Psoas muscle (tissue), 8 donors: ENCODE data around the gene TM7SF2. TPM values are rescaled to one million over a fixed set of nuclear protein-coding genes. Genes with fewer than 3 reads are reported as not detected.
"Not testable (repeated sequence)": the region's sequence is repeated elsewhere in the genome, so short reads cannot be mapped to it uniquely, and the experiment has no call there.

Experiments used
- ATAC-seq, 4 donors: fragments of 200-7000 bp; cut with Tn5 transposase; one replicate each; pipeline ENCODE4 v1.9.1; 2020; ENCODE audit warnings: moderate library complexity in 3 of 4, mild to moderate bottlenecking in 2 of 4
- DNase-seq, 2 donors: peaks; one replicate each; pipeline ENCODE4 v3.0.0-alpha.2; 2020
- H3K27ac ChIP-seq: fragments of 200-600 bp; one replicate; pipeline ENCODE4 v1.8.0; 2022
- H3K27me3 ChIP-seq, 3 donors: fragments of 200-600 bp in 1 of 3; one replicate each; pipeline versions ENCODE4 v1.6.1 to v1.8.0; 2013 to 2022; ENCODE audit warnings: low read length in 2 of 3, mild to moderate bottlenecking in 2 of 3, moderate library complexity in 1 of 3; ENCODE audit not compliant: insufficient read depth in 3 of 3
- H3K36me3 ChIP-seq, 2 donors: fragments of 200-600 bp in 1 of 2; one replicate each; pipeline versions ENCODE4 v1.6.1 to v1.8.0; 2013 to 2022; ENCODE audit warnings: low read depth in 1 of 2, mild to moderate bottlenecking in 1 of 2, moderate library complexity in 1 of 2; ENCODE audit not compliant: insufficient read depth in 1 of 2
- H3K4me1 ChIP-seq: fragments of 200-600 bp; one replicate; pipeline ENCODE4 v1.8.0; 2022
- H3K4me3 ChIP-seq: fragments of 200-600 bp; one replicate; pipeline ENCODE4 v1.8.0; 2022; ENCODE audit warnings: mild to moderate bottlenecking
- H3K9me3 ChIP-seq: fragments of 200-600 bp; one replicate; pipeline ENCODE4 v1.8.0; 2022
- CTCF ChIP-seq: fragments of 200-600 bp; IDR thresholded peaks from one replicate; pipeline ENCODE4 v1.8.0; 2022; ENCODE audit warnings: antibody characterized with exemption
- WGBS, 3 donors: extraction: QIAGEN DNeasy Blood & Tissue Kit; methylation state at CpG; one replicate each; pipeline versions ENCODE4 v1.1.6 to v1.1.7; 2013; 5-methylcytosine and 5-hydroxymethylcytosine counted together
- intact Hi-C, 2 donors: fragments of 100-400 bp; cut with DNase I; formaldehyde crosslinking; loops; one replicate each; pipeline versions ENCODE4 v1.11.0 to v1.14.2; 2022
- polyA plus RNA-seq, 3 donors: library from polyadenylated mRNA; stranded (reverse); fragments of 200-250 nt; gene quantifications; one replicate each; pipeline ENCODE4 v1.2.3, GENCODE V29; 2013
- total RNA-seq, 4 donors: library from RNA; stranded (reverse); fragmentation: NEBNext Ultra II Directional in 2 of 4; extraction: Animal tissue kit (Norgen Biotek cat#: 25700) in 2 of 4; gene quantifications; one replicate each; pipeline versions ENCODE4 v1.2.1 to v1.2.4, GENCODE V29; 2021 to 2023
- donor health status: healthy with polysubstance abuse.
- donor health status: DM: no; HTN: no; CAD: no; lungs with moderate emphysema.
- donor health status: Bipolar disorder and iron deficiency.
- donor health status: healthy.
- donor health status: DM: yes; HTN: yes; CAD: no.
- donor health status: DM: no; HTN: no; CAD: no.
- donor health status: DM: no; HTN: no; CAD: no.
- donor health status: DM: yes; HTN: yes; CAD: no.

Gene TM7SF2
- total and polyA plus RNA-seq, 7 donors = 3.2 to 13.5 (median 6.5) TPM

GRCh38 chr11:65117206-65118096, 5.8 kb downstream of the TM7SF2 start, which contains the start of gene ZNHIT2:
Gene ZNHIT2, minus strand, starts transcription at chr11:65117701. Its CDS starts 48 bp downstream, at chr11:65117653.
- Histone ChIP-seq H3K36me3 (peaks cover 10 to 47% of the 10 kb centered on the region in 2 donors), H3K27ac (peak within 1 kb of the TSS; percentile 81), H3K27me3 (no peaks in the 10 kb centered on the region), H3K9me3 (no peaks in the 10 kb centered on the region), H3K4me3 (peak within 1 kb of the TSS; percentile 79), H3K4me1 (peaks cover 28% of the 10 kb centered on the region)
- TF ChIP-seq CTCF = peak; percentile 93
- DNase-seq (peak; percentile 99 to 100), ATAC-seq (peak; percentile 86 to 88 (median 87))
- whole genome bisulfite sequencing, 3 donors = 0% methylated on average over 83 to 89 of the region's 89 CpGs
- intact Hi-C loops = loop anchor here in 1 of 2 donors (1.0 to 10.0 kb wide), 2 partner anchors 104 to 273 kb away; partner anchors contain the start of gene CDC42BPG

GRCh38 chr11:65118097-65118837, 6.6 kb downstream of the TM7SF2 start:
- no peak for TF ChIP-seq CTCF
- Histone ChIP-seq H3K4me3 (peak overlapping the region; percentile 12), H3K4me1 (peaks cover 29% of the 10 kb centered on the region), H3K36me3 (peaks cover 10 to 47% of the 10 kb centered on the region in 2 donors), H3K27ac (peak overlapping the region; percentile 28), H3K9me3 (no peaks in the 10 kb centered on the region), H3K27me3 (no peaks in the 10 kb centered on the region)
- intact Hi-C loops = loop anchor here in 1 of 2 donors (1.0 to 10.0 kb wide), 2 partner anchors 105 to 273 kb away; partner anchors contain the start of gene CDC42BPG
- no peak for ATAC-seq
- DNase-seq = no peak
- 75 to 86% (median 77%) methylated on average over 18 of the region's 18 CpGs for WGBS, 3 donors

GRCh38 chr11:65118891-65119669, 7.4 kb downstream of the TM7SF2 start:
- intact Hi-C loops = loop anchor here in 1 of 2 donors (1.0 to 10.0 kb wide), 2 partner anchors 106 to 274 kb away; partner anchors contain the start of gene CDC42BPG
- not testable (repeated sequence) for DNase-seq, H3K27ac ChIP-seq, H3K27me3 ChIP-seq, ATAC-seq, H3K4me3 ChIP-seq, H3K9me3 ChIP-seq
- WGBS, 3 donors = 85 to 91% (median 87%) methylated on average over 18 of the region's 18 CpGs
- Histone ChIP-seq H3K36me3 (peaks cover 10 to 51% of the 10 kb centered on the region in 2 donors), H3K4me1 (peaks cover 30% of the 10 kb centered on the region)

GRCh38 chr11:65119670-65119995, 8.0 kb downstream of the TM7SF2 start:
- no peaks in the 10 kb centered on the region for H3K27me3 ChIP-seq
- H3K4me3 ChIP-seq = no peak overlapping the region
- H3K36me3 ChIP-seq = peaks cover 10 to 57% of the 10 kb centered on the region in 2 donors
- no peak overlapping the region for H3K27ac ChIP-seq
- DNase-seq = no peak
- ATAC-seq = no peak
- H3K4me1 ChIP-seq = peaks cover 30% of the 10 kb centered on the region
- intact Hi-C loops = loop anchor here in 1 of 2 donors (10.0 kb wide), 1 partner anchor 275 kb away; the partner anchor contains the start of gene CDC42BPG
- no peaks in the 10 kb centered on the region for H3K9me3 ChIP-seq
- TF ChIP-seq CTCF = no peak
